Activated CD4-positive, alpha-beta T cell treated with anti-CD3 and anti-CD28 coated beads, Interleukin-2, amount 10 ng/mL, durations not matched to agents 24 days and 14 days (primary cell): Measurements from ENCODE around the gene GARNL3. TPM values are rescaled to one million over a fixed set of nuclear protein-coding genes. Genes with fewer than 3 reads are reported as not detected.

Source experiments
- DNase-seq: peaks from one replicate; pipeline ENCODE4 v3.0.0; 2022
- H3K27ac Mint-ChIP-seq: one replicate; pipeline ENCODE4 v1.8.0; 2022; ENCODE audit warnings: mild to moderate bottlenecking, mixed read lengths
- H3K27me3 Mint-ChIP-seq: one replicate; pipeline ENCODE4 v1.8.0; 2022; ENCODE audit warnings: mixed read lengths
- H3K36me3 Mint-ChIP-seq: one replicate; pipeline ENCODE4 v1.8.0; 2022; ENCODE audit warnings: low read depth, mild to moderate bottlenecking, mixed read lengths
- H3K4me1 Mint-ChIP-seq: one replicate; pipeline ENCODE4 v1.8.0; 2021; ENCODE audit warnings: mixed read lengths
- H3K4me3 Mint-ChIP-seq: one replicate; pipeline ENCODE4 v1.8.0; 2022; ENCODE audit warnings: mild to moderate bottlenecking, moderate library complexity, mixed read lengths
- H3K9me3 Mint-ChIP-seq: one replicate; pipeline ENCODE4 v1.8.0; 2021; ENCODE audit warnings: mixed read lengths
- intact Hi-C: fragments of 100-400 bp; cut with micrococcal nuclease; formaldehyde crosslinking; loops from one replicate; pipeline ENCODE4 v1.15.1; 2023
- total RNA-seq: library from RNA; stranded (reverse); gene quantifications from 2 replicates; pipeline ENCODE4 v1.2.3, GENCODE V29; 2022

GARNL3 gene
- total RNA-seq, 1 donor from 2014 or later: 3.3 TPM

DNA sequence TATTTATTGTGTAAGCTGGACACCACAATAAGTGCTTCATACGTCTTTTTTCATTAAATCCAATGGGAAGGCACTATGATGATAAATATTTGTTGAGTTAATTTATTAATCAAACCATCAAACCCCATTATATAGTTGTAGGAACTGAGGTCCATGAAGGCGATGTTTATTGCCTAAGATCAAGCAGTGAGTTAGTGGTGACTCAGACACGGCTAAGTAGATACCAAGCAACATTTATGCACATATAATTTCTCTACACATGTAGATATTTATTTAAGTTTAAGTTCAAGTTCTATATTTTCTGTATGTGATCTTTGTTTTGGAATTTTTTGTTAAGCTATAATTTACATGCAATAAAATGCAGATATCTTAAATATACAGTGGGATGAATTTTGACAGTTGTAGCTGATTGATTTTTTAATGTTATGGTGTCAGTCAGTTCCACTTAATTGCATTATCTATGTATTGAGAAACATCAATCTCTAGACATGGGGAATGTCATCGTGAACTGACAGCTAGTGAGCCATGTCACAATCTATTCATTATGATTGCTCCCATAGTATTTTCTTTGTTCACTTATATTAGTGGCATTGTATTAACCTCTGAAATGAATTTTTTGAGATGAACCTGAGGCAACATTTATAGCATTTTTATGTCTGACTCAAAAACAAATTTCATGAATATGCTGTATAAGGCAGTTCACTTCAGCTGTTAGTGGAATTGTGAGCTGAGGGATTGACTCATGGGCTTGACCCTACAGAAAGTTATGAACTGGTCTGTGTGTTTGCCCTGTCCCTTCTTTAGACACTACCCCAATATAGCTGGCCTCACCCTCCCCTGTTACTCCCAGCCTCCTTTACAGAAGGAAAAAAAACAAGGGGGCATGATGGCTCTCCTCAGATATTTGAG lies 11.9 kb upstream of the GARNL3 start:
- DNase-seq: no peak
- Mint-ChIP-seq H3K4me1 (no peaks in the 10 kb centered on the region), H3K36me3 (no peaks in the 10 kb centered on the region), H3K4me3 (no peak overlapping the region), H3K27ac (no peak overlapping the region), H3K27me3 (peaks cover 53% of the 10 kb centered on the region), H3K9me3 (no peaks in the 10 kb centered on the region)
- intact Hi-C loops: no loop called here

DNA sequence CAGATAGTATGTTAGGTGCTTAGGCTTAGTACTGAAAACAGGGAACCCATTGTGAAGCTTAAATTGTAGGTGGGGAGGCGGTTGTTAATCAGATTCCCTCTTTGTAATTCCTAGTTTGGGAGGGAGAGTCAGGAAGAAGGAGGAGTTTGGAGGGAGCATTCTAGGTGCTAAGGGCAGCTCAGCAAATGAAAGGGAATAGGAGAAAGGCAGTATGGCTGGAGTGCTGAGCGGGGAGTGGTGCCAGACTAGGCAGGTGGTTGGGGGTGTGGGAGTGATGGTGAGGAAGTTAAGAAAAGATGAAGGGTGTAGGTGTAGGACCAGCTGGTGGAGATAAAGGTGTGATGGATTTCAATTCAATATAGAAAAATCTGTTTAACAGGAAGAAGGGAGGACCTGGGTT lies 11.1 kb upstream of the GARNL3 start:
- no peaks in the 10 kb centered on the region for H3K9me3 Mint-ChIP-seq
- DNase-seq: no peak
- H3K4me1 Mint-ChIP-seq: no peaks in the 10 kb centered on the region
- H3K27me3 Mint-ChIP-seq: peaks cover 49% of the 10 kb centered on the region
- no peak overlapping the region for H3K27ac Mint-ChIP-seq
- intact Hi-C loops: no loop called here
- H3K4me3 Mint-ChIP-seq: no peak overlapping the region
- H3K36me3 Mint-ChIP-seq: no peaks in the 10 kb centered on the region

DNA sequence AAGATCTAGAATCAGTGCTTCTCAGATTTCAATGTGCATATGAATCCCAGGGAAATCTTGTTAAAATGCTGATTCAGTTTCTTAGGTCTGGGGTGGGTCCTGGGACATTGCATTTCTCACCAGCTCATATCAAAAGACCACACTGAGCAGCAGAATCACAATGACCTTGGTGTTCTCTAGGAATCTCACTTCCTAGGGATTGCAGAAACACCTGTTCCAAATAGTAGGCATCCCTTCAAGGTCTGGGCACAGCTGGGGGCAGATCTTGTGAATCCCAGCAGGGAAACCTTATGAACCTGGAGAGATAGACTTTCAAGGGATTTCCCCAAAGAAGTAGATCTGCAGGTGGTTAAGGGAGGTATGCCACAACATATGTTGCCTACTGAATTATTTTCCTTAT lies 8.9 kb upstream of the GARNL3 start:
- H3K4me3 Mint-ChIP-seq: no peak overlapping the region
- H3K9me3 Mint-ChIP-seq: no peaks in the 10 kb centered on the region
- intact Hi-C loops: no loop called here
- H3K27ac Mint-ChIP-seq: no peak overlapping the region
- H3K27me3 Mint-ChIP-seq: peaks cover 39% of the 10 kb centered on the region
- H3K36me3 Mint-ChIP-seq: no peaks in the 10 kb centered on the region
- no peak for DNase-seq
- no peaks in the 10 kb centered on the region for H3K4me1 Mint-ChIP-seq

DNA sequence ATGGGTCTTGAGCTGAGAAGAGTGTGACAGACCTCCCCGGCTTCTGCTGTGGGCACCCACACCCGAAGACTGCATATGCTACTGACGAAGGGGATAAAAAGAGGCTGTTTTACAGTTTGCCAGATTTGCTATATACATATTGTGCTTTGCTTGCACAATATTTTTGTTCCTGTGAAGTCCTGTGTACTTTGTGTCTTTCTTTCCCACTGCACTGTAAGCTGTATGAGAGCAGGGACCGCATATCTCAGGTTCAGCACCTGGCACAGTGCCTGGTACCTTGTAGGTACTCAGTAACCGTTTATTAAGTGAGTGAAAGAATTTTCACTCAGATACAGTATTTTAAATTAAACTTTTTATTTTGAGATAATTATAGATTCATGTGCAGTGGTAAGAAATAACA lies 8.2 kb upstream of the GARNL3 start:
- no peaks in the 10 kb centered on the region for H3K4me1 Mint-ChIP-seq

DNA sequence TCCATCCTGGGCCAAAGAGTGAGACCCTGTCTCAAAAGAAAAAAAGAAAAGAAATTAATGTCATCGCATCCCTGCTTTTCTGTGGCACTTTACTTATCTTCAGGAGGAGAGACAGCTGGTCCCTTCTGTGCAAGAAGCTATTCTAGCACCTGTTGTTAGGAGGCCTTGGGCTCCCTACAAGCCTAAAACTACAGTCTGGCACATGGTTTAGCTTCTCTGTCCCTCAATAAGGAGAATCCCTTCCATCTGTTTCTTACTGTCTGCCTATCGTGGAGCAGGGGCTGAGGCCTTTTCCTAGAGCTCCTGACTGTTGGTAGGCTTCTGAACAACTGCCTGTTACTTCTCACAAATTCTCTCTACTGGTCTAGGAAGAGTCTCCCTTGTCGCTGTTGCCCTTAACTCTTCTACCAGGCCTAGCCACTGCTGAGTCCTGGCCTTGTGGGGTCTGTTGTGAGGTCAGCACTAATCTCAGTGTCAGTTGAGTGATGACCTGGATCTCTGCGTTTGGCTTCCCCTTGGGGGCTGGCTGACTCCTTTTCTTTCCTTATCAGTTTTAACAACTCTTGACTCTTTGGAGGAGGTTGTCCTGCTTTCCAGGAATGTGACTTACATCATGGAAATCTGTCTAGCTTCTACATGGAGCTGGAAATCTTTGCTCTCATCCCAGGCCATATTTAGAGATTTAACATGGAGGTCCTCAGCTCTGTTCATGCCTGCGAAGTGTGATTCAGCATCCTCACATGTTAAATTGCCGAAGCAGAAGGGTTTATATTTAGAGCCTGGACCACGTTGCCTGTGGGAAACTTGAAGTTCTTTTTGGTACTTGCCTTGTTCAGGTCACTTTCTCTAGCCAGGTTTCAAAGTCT lies 5.7 kb upstream of the GARNL3 start:
- no peak overlapping the region for H3K27ac Mint-ChIP-seq
- intact Hi-C loops: no loop called here
- no peaks in the 10 kb centered on the region for H3K9me3 Mint-ChIP-seq
- no peak for DNase-seq
- H3K4me3 Mint-ChIP-seq: no peak overlapping the region
- peaks cover 28% of the 10 kb centered on the region for H3K27me3 Mint-ChIP-seq
- H3K4me1 Mint-ChIP-seq: no peaks in the 10 kb centered on the region
- no peaks in the 10 kb centered on the region for H3K36me3 Mint-ChIP-seq

More for the DNA sequence above, 8.2 kb upstream of the GARNL3 start:
- intact Hi-C loops: no loop called here
- Mint-ChIP-seq H3K4me3 (no peak overlapping the region), H3K36me3 (no peaks in the 10 kb centered on the region), H3K27ac (no peak overlapping the region), H3K9me3 (no peaks in the 10 kb centered on the region), H3K27me3 (peaks cover 36% of the 10 kb centered on the region)
- DNase-seq: no peak

DNA sequence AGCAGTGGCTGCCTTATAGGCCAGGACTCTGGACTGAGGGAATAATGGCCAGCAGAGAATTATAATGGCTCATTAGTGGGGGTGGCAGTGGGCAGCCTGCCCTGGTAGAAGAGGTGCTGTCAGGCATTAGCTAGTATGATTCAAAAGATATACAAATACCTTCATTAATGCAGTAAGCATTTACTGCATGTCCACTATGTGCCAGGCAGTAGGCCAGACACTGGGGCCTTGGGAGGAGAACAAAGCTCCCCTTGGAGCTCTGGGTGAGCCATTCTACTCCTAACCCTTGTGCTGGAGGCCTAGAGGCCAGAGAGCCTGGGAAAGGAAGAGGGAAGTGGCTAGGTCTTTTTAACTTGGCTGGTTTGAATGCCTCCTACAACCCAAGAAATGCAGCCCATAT lies 2.0 kb upstream of the GARNL3 start:
- Mint-ChIP-seq H3K4me1 (no peaks in the 10 kb centered on the region), H3K4me3 (no peak overlapping the region)
- DNase-seq: no peak

DNA sequence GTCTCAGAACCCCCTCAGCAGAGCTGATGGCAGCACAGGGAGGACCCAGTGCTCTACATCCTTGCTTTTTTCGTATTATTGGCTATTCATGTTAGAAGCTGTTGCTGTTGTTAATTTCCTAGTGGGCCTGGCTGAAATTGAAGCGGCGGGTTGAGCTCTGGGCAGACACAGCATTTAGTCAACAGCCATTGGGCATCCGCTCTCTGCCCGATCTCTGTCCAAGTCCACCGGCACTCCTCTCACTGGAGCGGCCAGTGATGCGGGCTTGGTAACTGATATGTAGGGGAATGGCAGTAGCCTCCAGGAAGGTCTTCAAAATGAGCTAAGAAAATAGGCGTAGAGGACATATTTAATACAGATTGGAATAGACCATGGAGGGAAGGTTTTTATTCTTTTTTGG lies 1.3 kb upstream of the GARNL3 start:
- Mint-ChIP-seq H3K36me3 (no peaks in the 10 kb centered on the region), H3K27me3 (peaks cover 35% of the 10 kb centered on the region), H3K27ac (no peak overlapping the region), H3K4me1 (no peaks in the 10 kb centered on the region), H3K4me3 (no peak overlapping the region), H3K9me3 (no peaks in the 10 kb centered on the region)
- intact Hi-C loops: no loop called here
- no peak for DNase-seq

More for the DNA sequence above, 2.0 kb upstream of the GARNL3 start:
- intact Hi-C loops: no loop called here
- no peaks in the 10 kb centered on the region for H3K36me3 Mint-ChIP-seq
- no peak overlapping the region for H3K27ac Mint-ChIP-seq
- H3K27me3 Mint-ChIP-seq: peaks cover 30% of the 10 kb centered on the region
- H3K9me3 Mint-ChIP-seq: no peaks in the 10 kb centered on the region

DNA sequence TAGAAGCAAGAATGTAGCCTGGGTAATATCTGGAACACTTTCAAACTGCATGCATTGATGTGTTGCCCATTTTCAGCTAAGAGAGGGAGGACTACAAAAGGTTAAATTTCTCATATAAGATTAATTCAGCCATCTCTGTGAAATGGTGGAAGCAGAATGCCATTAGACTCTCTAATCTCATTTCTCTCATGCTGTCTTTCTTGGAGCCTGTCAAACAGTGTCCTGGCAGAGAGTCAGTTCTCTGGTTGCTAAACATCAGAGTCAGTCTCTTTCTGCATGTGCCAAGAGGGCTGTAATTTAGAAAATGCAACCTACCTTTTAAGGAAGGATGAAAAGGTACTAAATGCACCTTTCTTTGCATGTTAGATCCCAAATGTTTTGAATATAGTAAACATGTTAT lies 910 bp upstream of the GARNL3 start:
- H3K4me1 Mint-ChIP-seq: no peaks in the 10 kb centered on the region
- H3K4me3 Mint-ChIP-seq: no peak overlapping the region
- H3K27me3 Mint-ChIP-seq: peaks cover 39% of the 10 kb centered on the region
- no peaks in the 10 kb centered on the region for H3K9me3 Mint-ChIP-seq
- intact Hi-C loops: no loop called here
- no peak overlapping the region for H3K27ac Mint-ChIP-seq
- no peak for DNase-seq
- H3K36me3 Mint-ChIP-seq: no peaks in the 10 kb centered on the region

DNA sequence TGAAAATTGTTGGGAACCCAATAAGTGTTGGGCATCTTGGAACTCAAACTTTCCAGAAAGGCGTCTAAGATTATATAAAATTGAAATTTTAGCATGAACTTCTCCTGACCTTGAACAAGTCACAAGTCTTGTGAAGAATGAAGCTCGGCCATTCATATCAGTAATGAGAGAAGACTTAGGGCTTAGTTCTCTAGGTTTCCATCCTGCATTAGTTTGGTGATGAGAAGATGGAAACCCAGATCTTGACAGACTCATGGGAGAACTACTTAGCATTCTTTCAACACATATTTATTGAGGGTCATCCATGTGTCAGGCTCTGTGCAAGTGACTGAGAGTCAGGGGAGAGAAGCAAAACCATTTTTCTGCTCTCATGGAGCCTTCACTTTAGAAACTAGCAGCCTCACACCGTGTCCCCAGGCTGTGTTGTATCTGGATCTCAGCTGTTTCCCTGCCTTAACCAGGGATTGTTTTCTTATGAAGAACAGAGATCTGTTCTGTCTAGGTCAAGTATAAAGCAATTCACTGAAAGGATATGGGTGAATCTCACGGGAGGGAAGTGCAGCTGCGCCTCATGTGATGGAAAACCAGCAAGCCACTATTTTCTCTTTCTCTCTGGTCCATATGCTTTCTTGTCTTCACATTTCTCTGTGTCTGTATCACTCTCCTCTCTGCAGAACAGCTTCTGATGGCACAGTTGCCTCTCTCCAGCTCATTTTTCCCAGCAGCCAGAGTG lies 3.4 kb downstream of the GARNL3 start:
- Mint-ChIP-seq H3K4me1 (no peaks in the 10 kb centered on the region), H3K9me3 (no peaks in the 10 kb centered on the region), H3K36me3 (no peaks in the 10 kb centered on the region), H3K4me3 (no peak overlapping the region), H3K27ac (no peak overlapping the region), H3K27me3 (peaks cover 56% of the 10 kb centered on the region)
- no peak for DNase-seq
- intact Hi-C loops: no loop called here

DNA sequence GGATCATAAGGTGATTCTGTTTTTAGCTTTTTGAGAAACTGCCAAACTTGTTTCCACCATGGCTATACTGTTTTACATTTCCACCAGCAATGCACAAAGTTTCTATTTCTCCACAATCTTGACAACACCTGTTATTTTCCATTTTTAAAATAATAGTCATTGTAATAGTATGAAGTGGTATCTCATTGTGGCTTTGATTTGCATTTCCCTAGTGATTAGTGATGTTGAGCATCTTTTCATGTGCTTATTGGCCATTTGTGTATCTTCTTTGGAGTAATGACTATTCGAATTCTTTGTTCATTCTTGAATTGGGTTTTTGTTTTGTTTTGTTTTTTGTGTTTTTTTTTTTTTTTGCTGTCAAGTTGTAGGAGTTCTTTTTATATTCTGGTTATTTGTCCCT lies 4.9 kb downstream of the GARNL3 start:
- DNase-seq: no peak
- Mint-ChIP-seq H3K4me1 (no peaks in the 10 kb centered on the region), H3K36me3 (no peaks in the 10 kb centered on the region), H3K27ac (no peak overlapping the region), H3K4me3 (no peak overlapping the region), H3K27me3 (peaks cover 51% of the 10 kb centered on the region), H3K9me3 (no peaks in the 10 kb centered on the region)
- intact Hi-C loops: no loop called here

DNA sequence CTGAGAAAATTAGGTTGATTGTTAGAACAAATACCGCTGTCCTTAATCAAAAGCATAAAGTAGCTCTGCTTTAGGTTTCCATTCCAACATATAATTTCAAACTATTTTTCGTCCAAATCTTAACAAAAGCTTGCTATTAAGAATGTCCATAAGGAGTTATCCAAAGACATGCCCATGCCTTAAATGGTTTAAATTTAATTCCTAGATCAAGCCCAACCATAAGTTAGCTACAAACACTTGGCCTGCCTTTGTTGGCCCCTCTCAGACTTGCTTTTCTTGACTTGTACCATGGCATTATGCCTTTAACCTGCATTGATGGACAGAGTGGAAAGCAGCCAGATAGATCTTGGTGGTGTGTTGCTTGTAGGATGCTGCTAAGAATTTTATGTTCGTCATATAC lies 8.8 kb downstream of the GARNL3 start:
- H3K4me3 Mint-ChIP-seq: no peak overlapping the region
- intact Hi-C loops: no loop called here
- peaks cover 2% of the 10 kb centered on the region for H3K4me1 Mint-ChIP-seq
- H3K9me3 Mint-ChIP-seq: no peaks in the 10 kb centered on the region
- peaks cover 44% of the 10 kb centered on the region for H3K27me3 Mint-ChIP-seq
- no peak overlapping the region for H3K27ac Mint-ChIP-seq
- DNase-seq: no peak
- no peaks in the 10 kb centered on the region for H3K36me3 Mint-ChIP-seq

DNA sequence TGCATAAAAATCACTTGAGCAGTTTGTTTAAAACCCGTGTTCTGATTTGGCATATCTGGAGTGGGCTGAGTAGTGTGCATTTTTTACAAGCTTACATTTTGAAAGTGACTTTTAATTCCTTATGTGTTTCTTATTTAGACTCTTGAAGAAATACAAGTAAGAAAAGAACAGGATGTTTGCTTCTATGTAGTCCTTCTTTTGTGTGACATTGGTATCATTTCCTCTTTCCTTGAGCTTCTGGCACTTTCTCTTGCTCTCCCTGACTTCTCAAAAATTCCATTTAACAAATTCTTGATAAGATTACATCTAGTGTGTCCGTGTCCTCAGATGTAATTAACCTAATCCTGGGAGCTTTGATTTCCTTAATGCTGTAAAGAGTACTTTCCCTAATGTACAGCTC lies 12.5 kb downstream of the GARNL3 start:
- intact Hi-C loops: no loop called here
- Mint-ChIP-seq H3K4me1 (peaks cover 2% of the 10 kb centered on the region), H3K4me3 (no peak overlapping the region), H3K36me3 (no peaks in the 10 kb centered on the region), H3K27ac (no peak overlapping the region), H3K27me3 (peaks cover 42% of the 10 kb centered on the region), H3K9me3 (no peaks in the 10 kb centered on the region)
- DNase-seq: no peak

DNA sequence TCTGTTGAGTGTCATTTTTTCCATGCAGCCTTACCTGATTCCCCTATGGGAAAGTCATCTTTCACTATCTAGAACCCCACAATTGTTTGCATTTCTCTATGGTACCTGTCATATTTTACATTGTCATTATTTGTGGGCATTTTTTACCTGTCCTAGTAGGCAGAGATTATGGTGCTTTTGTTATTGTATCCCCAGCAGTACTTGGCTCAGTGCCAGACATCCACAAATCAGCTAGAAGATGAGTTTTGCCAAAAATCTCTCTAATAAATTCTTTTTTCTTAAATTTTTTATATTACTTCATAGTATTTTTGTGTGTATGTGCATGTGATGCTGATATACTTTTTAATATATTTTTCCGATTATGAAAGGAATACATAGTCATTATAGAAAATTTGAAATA lies 13.2 kb downstream of the GARNL3 start:
- Mint-ChIP-seq H3K27ac (no peak overlapping the region), H3K4me1 (peaks cover 2% of the 10 kb centered on the region), H3K4me3 (no peak overlapping the region), H3K36me3 (no peaks in the 10 kb centered on the region), H3K27me3 (peaks cover 42% of the 10 kb centered on the region), H3K9me3 (no peaks in the 10 kb centered on the region)
- intact Hi-C loops: no loop called here
- DNase-seq: no peak

DNA sequence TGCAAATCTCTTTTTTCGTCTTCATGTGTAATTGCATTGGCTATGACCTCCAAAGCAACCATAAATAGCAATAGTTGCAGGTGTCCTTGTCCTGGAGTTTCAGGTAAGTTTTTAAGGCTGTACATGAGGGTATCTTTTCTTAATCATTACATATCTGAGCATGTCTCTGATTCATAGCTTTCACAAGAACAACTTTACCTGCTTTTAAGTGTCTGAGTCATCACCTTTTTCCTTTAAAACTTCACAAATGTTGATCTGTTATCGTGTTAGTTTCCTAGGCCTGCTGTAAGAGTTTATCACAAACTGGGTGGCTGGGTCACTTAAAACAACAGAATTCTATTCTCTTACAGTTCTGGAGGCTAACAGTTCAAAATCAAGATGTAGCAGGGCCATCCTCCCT lies 13.8 kb downstream of the GARNL3 start:
- H3K36me3 Mint-ChIP-seq: no peaks in the 10 kb centered on the region
- no peak overlapping the region for H3K4me3 Mint-ChIP-seq
- no peaks in the 10 kb centered on the region for H3K9me3 Mint-ChIP-seq
- H3K4me1 Mint-ChIP-seq: peaks cover 2% of the 10 kb centered on the region
- peaks cover 41% of the 10 kb centered on the region for H3K27me3 Mint-ChIP-seq
- no peak overlapping the region for H3K27ac Mint-ChIP-seq
- no peak for DNase-seq
- intact Hi-C loops: no loop called here
